Caco-2 (cell line): ENCODE data around the gene SLC25A18. TPM values are rescaled to one million over a fixed set of nuclear protein-coding genes. Genes with fewer than 3 reads are reported as not detected.
A peak's percentile ranks its signal among the peaks of the same experiment; 100 is the strongest.

Experiments used
- BruUV-seq: library from RNA; stranded (reverse); fragments of 400-500 nt; replicated peaks from 2 replicates; lab custom pipeline; 2021; lab: Mats Ljungman, UMichigan
- CTCF ChIA-PET: fragments of 300-600 bp; sonication (Branson Sonifier 250); formaldehyde crosslinking; loops from one replicate; lab custom pipeline; 2022; ENCODE audit warnings: antibody characterized with exemption; lab: Charles Lee
- POLR2A ChIA-PET: fragments of 300-600 bp; sonication (Branson Sonifier 250); formaldehyde crosslinking; loops from one replicate; lab custom pipeline; 2022; ENCODE audit warnings: antibody characterized with exemption; lab: Charles Lee
- DNase-seq, 2 experiments: peaks; one replicate each; pipeline versions ENCODE4 v3.0.0 to v3.0.0-alpha.2; 2020 to 2022
- H3K27me3 ChIP-seq: replicated peaks from 2 replicates; pipeline ENCODE4 v1.6.0; 2011; ENCODE audit warnings: low read length; ENCODE audit not compliant: control insufficient read depth, insufficient read depth
- H3K36me3 ChIP-seq: 2 replicates; pipeline ENCODE4 v1.5.1; 2011; ENCODE audit warnings: low read length; ENCODE audit not compliant: control insufficient read depth, insufficient read depth
- H3K4me1 ChIP-seq: fragments of 250-450 bp; sonication (Bioruptor Pico); 2 replicates; pipeline ENCODE4 v1.5.1; 2020; ENCODE audit warnings: mild to moderate bottlenecking
- H3K4me3 ChIP-seq: 2 replicates; pipeline ENCODE4 v1.5.1; 2011; ENCODE audit warnings: low read depth, mild to moderate bottlenecking, control low read depth, low read length
- H3K9me3 ChIP-seq: fragments of 250-450 bp; sonication (Bioruptor Pico); 2 replicates; pipeline ENCODE4 v1.5.1; 2020; ENCODE audit warnings: mild to moderate bottlenecking, moderate library complexity
- H3K27ac Mint-ChIP-seq: one replicate; pipeline ENCODE4 v1.8.0; 2022; ENCODE audit warnings: mixed read lengths; ENCODE audit not compliant: unreplicated experiment
- H3K27me3 Mint-ChIP-seq: one replicate; pipeline ENCODE4 v1.8.0; 2022; ENCODE audit warnings: mixed read lengths; ENCODE audit not compliant: insufficient read depth, unreplicated experiment
- H3K36me3 Mint-ChIP-seq: one replicate; pipeline ENCODE4 v1.8.0; 2022; ENCODE audit warnings: mild to moderate bottlenecking, mixed read lengths; ENCODE audit not compliant: insufficient read depth, unreplicated experiment
- H3K4me1 Mint-ChIP-seq: one replicate; pipeline ENCODE4 v1.8.0; 2022; ENCODE audit warnings: low read depth, mixed read lengths; ENCODE audit not compliant: unreplicated experiment
- H3K4me3 Mint-ChIP-seq: one replicate; pipeline ENCODE4 v1.8.0; 2022; ENCODE audit warnings: mild to moderate bottlenecking, moderate library complexity, mixed read lengths; ENCODE audit not compliant: unreplicated experiment
- H3K9me3 Mint-ChIP-seq: one replicate; pipeline ENCODE4 v1.8.0; 2022; ENCODE audit warnings: mixed read lengths; ENCODE audit not compliant: unreplicated experiment
- CTCF ChIP-seq, 2 experiments: fragments of 200-600 bp in 1 of 2; IDR thresholded peaks; 1 replicate in 1 of 2; 2 replicates in 1 of 2; pipeline versions ENCODE4 v1.5.1 to v1.8.0; 2011 to 2022; ENCODE audit warnings: antibody characterized with exemption in 1 of 2, control low read depth in 1 of 2, inconsistent platforms in 1 of 2, low read depth in 1 of 2, low read length in 1 of 2, mild to moderate bottlenecking in 1 of 2, moderate library complexity in 1 of 2; ENCODE audit not compliant: insufficient read depth in 1 of 2, severe bottlenecking in 1 of 2, unreplicated experiment in 1 of 2
- intact Hi-C: fragments of 100-400 bp; cut with micrococcal nuclease; formaldehyde crosslinking; loops from one replicate; pipeline ENCODE4 v1.10.0; 2022; ENCODE audit not compliant: unreplicated experiment
- total RNA-seq: library from RNA; stranded (reverse); gene quantifications from 2 replicates; pipeline ENCODE4 v1.2.3, GENCODE V29; 2022

Gene SLC25A18
- total RNA-seq, 1 experiment from 2014 or later: not detected

GRCh38 chr22:17580441-17581031, 17.2 kb downstream of the SLC25A18 start:
- peaks cover 6% of the 10 kb centered on the region for H3K4me1 Mint-ChIP-seq
- peak in 1 of 2 experiments; percentile 7 for TF ChIP-seq CTCF (IDR thresholded peaks at IDR 0.05; ENCODE audit: insufficient read depth in 1 of 2, low read depth in 1 of 2, low read length in 1 of 2, severe bottlenecking in 1 of 2, unreplicated experiment in 1 of 2)
- H3K27me3 ChIP-seq: no peaks in the 10 kb centered on the region
- no peaks in the 10 kb centered on the region for H3K36me3 Mint-ChIP-seq
- H3K4me1 ChIP-seq: no peaks in the 10 kb centered on the region; the same call in 1 of the 2 replicates
- DNase-seq: peak in 1 of 2 experiments; percentile 14
- H3K27ac Mint-ChIP-seq: no peak overlapping the region
- H3K4me3 Mint-ChIP-seq: no peak overlapping the region
- no peaks in the 10 kb centered on the region for H3K9me3 ChIP-seq
- BruUV-seq: no TSS peak
- H3K36me3 ChIP-seq: no peaks in the 10 kb centered on the region
- no peaks in the 10 kb centered on the region for H3K27me3 Mint-ChIP-seq
- intact Hi-C loops: no loop called here
- ChIA-PET POLR2A (no interaction called here), CTCF (interaction anchor here (1.3 kb wide), 1 partner anchor 22 kb away, joined by 6 read pairs; no protein-coding TSS in a partner anchor)
- H3K4me3 ChIP-seq: no peak overlapping the region
- H3K9me3 Mint-ChIP-seq: no peaks in the 10 kb centered on the region

- Mint-ChIP-seq H3K27ac (no peak overlapping the region), H3K27me3 (no peaks in the 10 kb centered on the region), H3K4me1 (peaks cover 6% of the 10 kb centered on the region), H3K36me3 (no peaks in the 10 kb centered on the region), H3K4me3 (no peak overlapping the region), H3K9me3 (no peaks in the 10 kb centered on the region)
- no peaks in the 10 kb centered on the region for H3K27me3 ChIP-seq
- H3K4me1 ChIP-seq: no peaks in the 10 kb centered on the region; the same call in 1 of the 2 replicates
- intact Hi-C loops: no loop called here
- H3K4me3 ChIP-seq: no peak overlapping the region
- POLR2A ChIA-PET: no interaction called here
- no peak for TF ChIP-seq CTCF (IDR thresholded peaks at IDR 0.05; ENCODE audit: insufficient read depth in 1 of 2, low read depth in 1 of 2, low read length in 1 of 2, severe bottlenecking in 1 of 2, unreplicated experiment in 1 of 2)
- CTCF ChIA-PET: interaction anchor here (1.3 kb wide), 1 partner anchor 23 kb away, joined by 6 read pairs; no protein-coding TSS in a partner anchor
- no peak for DNase-seq
- no peaks in the 10 kb centered on the region for H3K36me3 ChIP-seq
- no peaks in the 10 kb centered on the region for H3K9me3 ChIP-seq
- no TSS peak for BruUV-seq
These were observed 17.8 kb downstream of the SLC25A18 start for GRCh38 chr22:17581056-17581455.

- H3K27ac Mint-ChIP-seq: no peak overlapping the region
- no peaks in the 10 kb centered on the region for H3K9me3 Mint-ChIP-seq
- no peaks in the 10 kb centered on the region for H3K9me3 ChIP-seq
- DNase-seq: no peak
- ChIA-PET CTCF (no interaction called here), POLR2A (no interaction called here)
- H3K4me3 Mint-ChIP-seq: no peak overlapping the region
- intact Hi-C loops: no loop called here
- H3K27me3 Mint-ChIP-seq: no peaks in the 10 kb centered on the region
- H3K4me1 ChIP-seq: no peaks in the 10 kb centered on the region; the same call in 1 of the 2 replicates
- no peaks in the 10 kb centered on the region for H3K27me3 ChIP-seq
- BruUV-seq: no TSS peak
- no peak overlapping the region for H3K4me3 ChIP-seq
- H3K4me1 Mint-ChIP-seq: peaks cover 6% of the 10 kb centered on the region
- H3K36me3 ChIP-seq: no peaks in the 10 kb centered on the region
- H3K36me3 Mint-ChIP-seq: no peaks in the 10 kb centered on the region
- TF ChIP-seq CTCF (IDR thresholded peaks at IDR 0.05; ENCODE audit: insufficient read depth in 1 of 2, low read depth in 1 of 2, low read length in 1 of 2, severe bottlenecking in 1 of 2, unreplicated experiment in 1 of 2): no peak
These were observed 18.3 kb downstream of the SLC25A18 start for GRCh38 chr22:17581631-17582030.
